K562 (cell line): ENCODE results near the gene OR2T8. TPM values are rescaled to one million over a fixed set of nuclear protein-coding genes. Genes with fewer than 3 reads are reported as not detected.

Experiments used
- ATAC-seq: fragments of 200-7000 bp; cut with Tn5 transposase; 3 replicates; pipeline ENCODE4 v1.9.1; 2020; ENCODE audit warnings: moderate library complexity
- BruUV-seq: library from RNA; stranded (reverse); fragments of 400-500 nt; replicated peaks from 2 replicates; lab custom pipeline; 2021; lab: Mats Ljungman, UMichigan
- CTCF ChIA-PET: fragments of 300-600 bp; formaldehyde crosslinking; extraction: SDS; loops from one replicate; lab custom pipeline; 2021; ENCODE audit warnings: low intra/inter-chr PET ratio; lab: Yijun Ruan, JAX
- POLR2A ChIA-PET: fragments of 300-600, 350-650 bp; sonication (Branson Sonifier 250); formaldehyde crosslinking; extraction: SDS; loops from one replicate; lab custom pipeline; 2021; ENCODE audit warnings: antibody characterized with exemption, inconsistent platforms; lab: Yijun Ruan, JAX
- DNase-seq, 4 experiments: peaks; one replicate each; pipeline versions ENCODE4 v3.0.0 to v3.0.0-alpha.2; 2011 to 2018; ENCODE audit warnings: low spot score in 3 of 4, mixed read lengths in 3 of 4; ENCODE audit errors: extremely low read depth in 1 of 4
- FAIRE-seq: peaks from 2 replicates; lab custom pipeline; 2011; peaks lifted over from hg19 to GRCh38; lab: Jason Lieb, UNC
- H2AFZ ChIP-seq: 2 replicates; pipeline ENCODE4 v1.6.0; 2011; ENCODE audit warnings: low read depth, low read length, control low read depth, inconsistent platforms
- H3K27ac ChIP-seq: fragments of 200-600 bp; 3 replicates; pipeline ENCODE4 v1.8.0; 2011; ENCODE audit warnings: low read depth, mild to moderate bottlenecking, control low read depth, inconsistent platforms, low read length, moderate library complexity, mixed read lengths; ENCODE audit errors: extremely low read depth
- H3K27me3 ChIP-seq, 2 experiments: fragments of 300-600 bp in 1 of 2; 2 replicates in 1 of 2; 3 replicates in 1 of 2; pipeline versions ENCODE4 v1.6.0 to v1.8.0; 2011; ENCODE audit warnings: inconsistent platforms in 2 of 2, low read length in 2 of 2, mild to moderate bottlenecking in 1 of 2, mixed read lengths in 1 of 2, moderate library complexity in 1 of 2; ENCODE audit not compliant: control insufficient read depth in 2 of 2, insufficient read depth in 2 of 2
- H3K36me3 ChIP-seq: fragments of 300-600 bp; 3 replicates; pipeline ENCODE4 v1.8.0; 2011; ENCODE audit warnings: mild to moderate bottlenecking, low read length, inconsistent platforms; ENCODE audit not compliant: control insufficient read depth, insufficient read depth
- H3K4me1 ChIP-seq, 2 experiments: fragments of 200-600 bp in 1 of 2; replicated peaks in 1 of 2; 2 replicates in 1 of 2; 3 replicates in 1 of 2; pipeline versions ENCODE4 v1.5.1 to v1.8.0; 2011; ENCODE audit warnings: inconsistent platforms in 2 of 2, low read length in 2 of 2, mild to moderate bottlenecking in 1 of 2, mixed read lengths in 1 of 2, moderate library complexity in 1 of 2; ENCODE audit not compliant: control insufficient read depth in 2 of 2, insufficient read depth in 2 of 2
- H3K4me2 ChIP-seq: 2 replicates; pipeline ENCODE4 v1.6.1; 2011; ENCODE audit warnings: low read length, control low read depth, inconsistent platforms, mixed read lengths; ENCODE audit not compliant: insufficient read depth
- H3K4me3 ChIP-seq: fragments of 200-600 bp; sonication (generic), shearing (Covaris generic); 2 replicates; pipeline ENCODE4 v1.5.1; 2016; ENCODE audit warnings: control low read depth, inconsistent platforms
- H3K79me2 ChIP-seq: fragments of 200-600 bp; 3 replicates; pipeline ENCODE4 v1.8.0; 2011; ENCODE audit warnings: low read length, inconsistent platforms; ENCODE audit not compliant: control insufficient read depth, insufficient read depth
- H3K9ac ChIP-seq, 2 experiments: 2 replicates each; pipeline versions ENCODE4 v1.6.0 to v1.6.1; 2011; ENCODE audit warnings: low read depth in 2 of 2, low read length in 2 of 2, control low read depth in 1 of 2, inconsistent platforms in 1 of 2, mild to moderate bottlenecking in 1 of 2, mixed read lengths in 1 of 2; ENCODE audit not compliant: insufficient read depth in 1 of 2
- H3K9me1 ChIP-seq: one replicate; pipeline ENCODE4 v1.6.0; 2011; ENCODE audit warnings: inconsistent platforms, mild to moderate bottlenecking, low read length, moderate library complexity; ENCODE audit not compliant: control insufficient read depth, insufficient read depth
- H3K9me3 ChIP-seq: replicated peaks from 2 replicates; pipeline ENCODE4 v1.5.1; 2011; ENCODE audit warnings: low read depth, low read length, inconsistent platforms; ENCODE audit not compliant: control insufficient read depth, insufficient read depth
- H4K20me1 ChIP-seq: replicated peaks from 2 replicates; pipeline ENCODE4 v1.6.1; 2011; ENCODE audit warnings: low read length, inconsistent platforms, mixed read lengths; ENCODE audit not compliant: control insufficient read depth, insufficient read depth
- ARID3B ChIP-seq: fragments of 250-450 bp; sonication (Bioruptor Pico); IDR thresholded peaks from 2 replicates; pipeline ENCODE4 v1.4.0; 2020; ENCODE audit warnings: borderline replicate concordance
- CC2D1A ChIP-seq: fragments of 450-650 bp; IDR thresholded peaks from 2 replicates; pipeline ENCODE4 v1.6.1; 2017; ENCODE audit warnings: mild to moderate bottlenecking
- FOXM1 ChIP-seq, 2 experiments: fragments of 450-650 bp in 1 of 2; sonication (generic) in 1 of 2; formaldehyde crosslinking in 1 of 2; IDR thresholded peaks; 2 replicates each; pipeline versions ENCODE4 v1.6.1 to v1.9.0; 2017 to 2022; ENCODE audit warnings: low read depth in 2 of 2, mild to moderate bottlenecking in 2 of 2, missing genetic modification reagents in 1 of 2, moderate library complexity in 1 of 2
- MXI1 ChIP-seq: IDR thresholded peaks from 2 replicates; pipeline ENCODE4 v1.6.1; 2011; ENCODE audit warnings: low read depth, mild to moderate bottlenecking, improper control_type of control experiment, low read length
- RFX7 ChIP-seq: fragments of 250-450 bp; sonication (Bioruptor Pico); IDR thresholded peaks from 2 replicates; pipeline ENCODE4 v1.5.1; 2021; ENCODE audit warnings: mild to moderate bottlenecking
- SMARCE1 ChIP-seq: fragments of 450-650 bp; IDR thresholded peaks from 2 replicates; pipeline ENCODE4 v1.7.1; 2016; ENCODE audit warnings: mild to moderate bottlenecking
- TBP ChIP-seq: optimal IDR thresholded peaks from 2 replicates; pipeline ENCODE3; 2011; ENCODE audit warnings: low read depth, low read length, improper control_type of control experiment
- ZNF407 ChIP-seq: fragments of 450-650 bp; IDR thresholded peaks from 2 replicates; pipeline ENCODE4 v1.6.1; 2016; ENCODE audit warnings: low read depth
- WGBS: fragments of 100-300 bp; shearing (Covaris generic); methylation state at CpG from one replicate; pipeline ENCODE4 v1.1.6; 2016; ENCODE audit warnings: low coverage, mixed read lengths; ENCODE audit not compliant: insufficient coverage; ENCODE audit errors: missing lambda C conversion rate; 5-methylcytosine and 5-hydroxymethylcytosine counted together
- in situ Hi-C: fragments of 300-500 bp; cut with MboI; formaldehyde crosslinking; loops from 4 replicates; pipeline ENCODE4 v1.15.0; 2018; ENCODE audit warnings: inconsistent platforms, mixed read lengths
- intact Hi-C: fragments of 100-400 bp; cut with micrococcal nuclease; formaldehyde crosslinking; loops from 2 replicates; pipeline ENCODE4 v1.14.2; 2022
- polyA plus RNA-seq, 8 experiments: library from polyadenylated mRNA; depleted of rRNA in 4 of 8; stranded (reverse) in 5 of 8; unstranded in 3 of 8; fragments of >200 nt; fragmentation: Nextera tagmentation in 2 of 8; fragmentation: Illumina TruSeq in 1 of 8; extraction: Ambion mirVana in 2 of 8; extraction: Trizol in 1 of 8; gene quantifications; 2 replicates each; pipeline versions ENCODE4 v1.2.1 to v1.2.3, GENCODE V29; 2011 to 2014; ENCODE audit warnings: inconsistent platforms in 1 of 8, missing spikeins in 1 of 8
- total RNA-seq, 7 experiments: library from RNA; depleted of rRNA in 6 of 7; stranded (reverse); fragments of >200 nt in 6 of 7; fragmentation: Illumina TruSeq in 2 of 7; extraction: Trizol in 2 of 7; gene quantifications; 2 replicates each; pipeline versions ENCODE4 v1.2.1 to v1.2.3, GENCODE V29; 2011 to 2021; ENCODE audit warnings: low replicate concordance in 1 of 7
- TF ChIP-seq, protein P1 (sequence below): sonication (generic); formaldehyde crosslinking; IDR thresholded peaks from 2 replicates; pipeline ENCODE4 v1.8.0; 2022; ENCODE audit warnings: mild to moderate bottlenecking, low read depth, missing genetic modification reagents

The OR2T8 gene
- total and polyA plus RNA-seq, 9 of the 15 experiments (the other 6 are each of a cell fraction or from before 2014, with no cell fraction given): 0.08 to 0.46 (median 0.31) TPM; not detected in 3

- DNase-seq: no peak
- TF ChIP-seq MXI1: no peak
- no peak for TF ChIP-seq SMARCE1
- no peak for TF ChIP-seq ARID3B (CRISPR knock-in tag)
- TF ChIP-seq RFX7 (CRISPR knock-in tag): no peak
- no peak for TF ChIP-seq ZNF407
- TF ChIP-seq CC2D1A: no peak
- no peak for TF ChIP-seq TBP
- TF ChIP-seq, protein P1, sequence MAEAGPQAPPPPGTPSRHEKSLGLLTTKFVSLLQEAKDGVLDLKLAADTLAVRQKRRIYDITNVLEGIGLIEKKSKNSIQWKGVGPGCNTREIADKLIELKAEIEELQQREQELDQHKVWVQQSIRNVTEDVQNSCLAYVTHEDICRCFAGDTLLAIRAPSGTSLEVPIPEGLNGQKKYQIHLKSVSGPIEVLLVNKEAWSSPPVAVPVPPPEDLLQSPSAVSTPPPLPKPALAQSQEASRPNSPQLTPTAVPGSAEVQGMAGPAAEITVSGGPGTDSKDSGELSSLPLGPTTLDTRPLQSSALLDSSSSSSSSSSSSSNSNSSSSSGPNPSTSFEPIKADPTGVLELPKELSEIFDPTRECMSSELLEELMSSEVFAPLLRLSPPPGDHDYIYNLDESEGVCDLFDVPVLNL (CRISPR knock-in tag): no peak
- no peak for TF ChIP-seq FOXM1 (IDR thresholded peaks at IDR 0.05; ENCODE audit: low read depth)
- no peak for TF ChIP-seq FOXM1 (CRISPR knock-in tag; IDR thresholded peaks at IDR 0.05; ENCODE audit: low read depth)
Observed at GRCh38 chr1:247923941-247924340, 3.9 kb downstream of the OR2T8 start.

More at GRCh38 chr1:247923941-247924340, 3.9 kb downstream of the OR2T8 start:
- Histone ChIP-seq H3K79me2 (no peaks in the 10 kb centered on the region), H3K4me3 (no peak overlapping the region), H3K9me3 (no peaks in the 10 kb centered on the region), H4K20me1 (no peaks in the 10 kb centered on the region), H3K36me3 (no peaks in the 10 kb centered on the region), H2AFZ (no peak overlapping the region), H3K9ac (no peak overlapping the region), H3K9me1 (no peaks in the 10 kb centered on the region), H3K27me3 (no peaks in the 10 kb centered on the region), H3K4me2 (no peak overlapping the region), H3K27ac (no peak overlapping the region), H3K4me1 (no peaks in the 10 kb centered on the region)
- ChIA-PET CTCF (no interaction called here), POLR2A (no interaction called here)
- intact Hi-C loops (no loop called here), in situ Hi-C loops (no loop called here)
- ATAC-seq (peak; percentile 57; the same call in 2 of the 3 replicates), FAIRE-seq (no peak)
- BruUV-seq: no TSS peak
- WGBS: 0% methylated on average over 3 of the region's 3 CpGs
